ENCODE results near the gene SPDYE3. TPM values are rescaled to one million over a fixed set of nuclear protein-coding genes. Genes with fewer than 3 reads are reported as not detected.

SPDYE3 gene
- total RNA-seq, 1 experiment from 2014 or later = not detected

DNA sequence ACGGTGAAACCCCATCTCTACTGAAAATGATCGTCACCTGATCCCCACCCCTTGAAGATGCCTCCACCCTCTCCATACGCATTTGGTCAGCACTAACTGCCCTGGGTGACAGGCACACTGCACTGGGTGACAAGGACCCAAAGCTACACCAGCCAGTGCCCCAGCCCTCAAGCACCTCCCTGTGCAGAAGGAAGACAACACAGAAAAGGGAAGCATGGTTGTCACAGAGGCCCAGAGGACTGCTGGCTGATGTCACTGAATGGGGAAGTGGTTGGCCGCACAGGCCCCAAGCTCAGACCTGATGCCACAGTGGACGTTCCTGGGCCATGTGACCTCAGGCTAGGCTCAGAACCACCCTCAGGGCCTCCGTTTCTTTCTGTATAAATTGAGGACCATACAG lies 61.6 kb downstream of the SPDYE3 start:
- DNase-seq (ENCODE audit: extremely low read depth, low read depth) = no peak

- DNase-seq (ENCODE audit: extremely low read depth, low read depth) = no peak
Observed at GRCh38 chr7:100370303-100370702, 62.8 kb downstream of the SPDYE3 start.

DNA sequence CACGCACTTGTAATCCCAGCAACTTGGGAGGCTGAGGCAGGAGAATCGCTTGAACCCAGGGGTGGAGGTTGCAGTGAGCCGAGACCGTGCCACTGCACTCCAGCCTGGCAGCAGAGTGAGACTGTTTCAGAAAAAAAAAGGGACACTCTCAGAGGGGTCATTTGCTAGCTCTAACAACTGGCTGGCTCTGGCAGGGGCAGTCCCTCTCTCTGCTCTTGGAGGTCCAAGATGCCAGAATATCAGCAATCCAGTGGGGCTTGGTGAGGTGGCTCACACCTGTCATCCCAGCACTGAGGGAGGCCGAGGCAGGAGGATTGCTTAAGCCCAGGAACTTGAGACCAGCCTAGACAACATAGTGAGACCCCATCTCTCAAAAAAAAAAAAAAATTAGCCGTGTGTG lies 63.2 kb downstream of the SPDYE3 start:
- DNase-seq (ENCODE audit: extremely low read depth, low read depth) = no peak

- DNase-seq (ENCODE audit: extremely low read depth, low read depth) = no peak
Observed at GRCh38 chr7:100371561-100372171, 64.2 kb downstream of the SPDYE3 start.

Small RNAs within 50 kb of the gene (small RNA-seq; reads per million reads assigned to genes)
- gene RF00019 = 0 reads per million in 2 experiments

Other genes with a start within 250 kb of the SPDYE3 start
- 29.1 and 30.5 TPM in 2 replicates for gene ZNF3, start 226.0 kb upstream of the SPDYE3 start, total RNA-seq (2014; rRNA removed; shearing (Covaris generic))
- 59.3 and 73.8 TPM in 2 replicates for gene COPS6, start 218.7 kb upstream of the SPDYE3 start, total RNA-seq (2014; rRNA removed; shearing (Covaris generic))
- gene MCM7, start 206.3 kb upstream of the SPDYE3 start, total RNA-seq (2014; rRNA removed; shearing (Covaris generic)) = 88.4 and 91.0 TPM in 2 replicates
- 15.8 and 18.1 TPM in 2 replicates for gene AP4M1, start 206.1 kb upstream of the SPDYE3 start, total RNA-seq (2014; rRNA removed; shearing (Covaris generic))
- 41.0 and 42.7 TPM in 2 replicates for gene TAF6, start 188.3 kb upstream of the SPDYE3 start, total RNA-seq (2014; rRNA removed; shearing (Covaris generic))
- gene CNPY4, start 188.1 kb upstream of the SPDYE3 start, total RNA-seq (2014; rRNA removed; shearing (Covaris generic)) = 4.7 and 6.9 TPM in 2 replicates
- gene MBLAC1, start 180.7 kb upstream of the SPDYE3 start, total RNA-seq (2014; rRNA removed; shearing (Covaris generic)) = 0.69 and 0.89 TPM in 2 replicates
- gene LAMTOR4, start 158.8 kb upstream of the SPDYE3 start, total RNA-seq (2014; rRNA removed; shearing (Covaris generic)) = 81.9 and 83.0 TPM in 2 replicates
- 5.7 and 10.2 TPM in 2 replicates for gene TRAPPC14, start 149.0 kb upstream of the SPDYE3 start, total RNA-seq (2014; rRNA removed; shearing (Covaris generic))
- 0.12 and 0.55 TPM in 2 replicates for gene GAL3ST4, start 139.1 kb upstream of the SPDYE3 start, total RNA-seq (2014; rRNA removed; shearing (Covaris generic))
- gene GPC2, start 130.3 kb upstream of the SPDYE3 start, total RNA-seq (2014; rRNA removed; shearing (Covaris generic)) = 2.9 and 3.7 TPM in 2 replicates
- gene STAG3, start 129.8 kb upstream of the SPDYE3 start, total RNA-seq (2014; rRNA removed; shearing (Covaris generic)) = 0.05 TPM in 1 of 2 replicates, not detected in the other
- not detected in 2 replicates for gene PVRIG, start 87.8 kb upstream of the SPDYE3 start, total RNA-seq (2014; rRNA removed; shearing (Covaris generic))
- gene PILRB, start 50.4 kb downstream of the SPDYE3 start, total RNA-seq (2014; rRNA removed; shearing (Covaris generic)) = 19.9 and 22.5 TPM in 2 replicates
- gene PILRA, start 65.8 kb downstream of the SPDYE3 start, total RNA-seq (2014; rRNA removed; shearing (Covaris generic)) = 0.40 and 0.57 TPM in 2 replicates
- gene ZCWPW1, start 121.0 kb downstream of the SPDYE3 start, total RNA-seq (2014; rRNA removed; shearing (Covaris generic)) = 0.75 and 1.8 TPM in 2 replicates
- gene MEPCE, start 122.1 kb downstream of the SPDYE3 start, total RNA-seq (2014; rRNA removed; shearing (Covaris generic)) = 30.9 and 33.1 TPM in 2 replicates
- gene PPP1R35, start 128.8 kb downstream of the SPDYE3 start, total RNA-seq (2014; rRNA removed; shearing (Covaris generic)) = 74.0 and 85.1 TPM in 2 replicates
- gene SPACDR, start 156.6 kb downstream of the SPDYE3 start, total RNA-seq (2014; rRNA removed; shearing (Covaris generic)) = 0.27 and 0.43 TPM in 2 replicates
- 28.2 and 29.9 TPM in 2 replicates for gene TSC22D4, start 171.5 kb downstream of the SPDYE3 start, total RNA-seq (2014; rRNA removed; shearing (Covaris generic))
- 0.47 and 1.2 TPM in 2 replicates for gene NYAP1, start 176.2 kb downstream of the SPDYE3 start, total RNA-seq (2014; rRNA removed; shearing (Covaris generic))
- 3.9 and 4.1 TPM in 2 replicates for gene AGFG2, start 231.5 kb downstream of the SPDYE3 start, total RNA-seq (2014; rRNA removed; shearing (Covaris generic))

Measured in NCI-H460 (cell line).